ENCODE measurements around the gene CDC25A. TPM values are rescaled to one million over a fixed set of nuclear protein-coding genes. Genes with fewer than 3 reads are reported as not detected.

CDC25A gene
- total and polyA plus RNA-seq, 12 donors: 0.57 to 23.6 (median 1.3) TPM

DNA sequence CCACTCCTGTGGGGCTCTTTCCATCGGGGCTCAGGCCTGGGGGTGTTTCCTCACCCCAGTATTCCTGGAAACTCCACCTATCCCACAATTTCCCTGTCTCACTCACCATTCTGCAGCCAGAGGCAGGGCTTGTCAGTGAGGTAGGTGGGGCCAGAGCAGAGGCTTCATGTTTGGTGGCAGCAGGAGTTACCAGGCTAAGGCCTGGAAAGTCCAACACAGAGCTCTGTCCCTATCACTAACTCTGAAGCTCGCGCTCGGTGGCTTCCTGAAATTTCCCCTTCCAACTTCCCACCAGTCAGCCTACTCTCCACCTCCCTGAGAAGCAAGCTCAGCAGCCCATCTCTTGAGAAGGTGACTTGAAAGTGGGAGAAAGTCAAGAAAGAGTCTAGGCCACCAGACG lies 44.2 kb downstream of the CDC25A start:
- Histone ChIP-seq H3K4me3 (no peak overlapping the region), H3K27me3 (no peaks in the 10 kb centered on the region), H3K36me3 (replicated peaks in 1 of 2) (no peaks in the 10 kb centered on the region), H3K27ac (no peak overlapping the region), H3K4me1 (replicated peaks in 1 of 2) (peaks cover 7 to 10% of the 10 kb centered on the region in 2 donors), H3K9me3 (replicated peaks in 1 of 3) (no peaks in the 10 kb centered on the region)
- DNase-seq: no peak
- intact Hi-C loops (cut with DNase I): no loop called here
- 80 to 89% (median 87%) methylated on average over 5 of the region's 5 CpGs for WGBS, 4 donors
- TF ChIP-seq CTCF (IDR thresholded peaks at IDR 0.05) (no peak), POLR2A (IDR thresholded peaks at IDR 0.05) (no peak)

GRCh38 chr3:48143567-48143966 lies 44.6 kb downstream of the CDC25A start:
- Histone ChIP-seq H3K27me3 (no peaks in the 10 kb centered on the region), H3K4me1 (replicated peaks in 1 of 2) (peaks cover 7 to 10% of the 10 kb centered on the region in 2 donors), H3K36me3 (replicated peaks in 1 of 2) (no peaks in the 10 kb centered on the region), H3K27ac (no peak overlapping the region), H3K9me3 (replicated peaks in 1 of 3) (no peaks in the 10 kb centered on the region), H3K4me3 (no peak overlapping the region)
- intact Hi-C loops (cut with DNase I): no loop called here
- DNase-seq: no peak
- TF ChIP-seq CTCF (IDR thresholded peaks at IDR 0.05): no peak
- WGBS, 4 donors: 84 to 95% (median 89%) methylated on average over 3 of the region's 3 CpGs

DNA sequence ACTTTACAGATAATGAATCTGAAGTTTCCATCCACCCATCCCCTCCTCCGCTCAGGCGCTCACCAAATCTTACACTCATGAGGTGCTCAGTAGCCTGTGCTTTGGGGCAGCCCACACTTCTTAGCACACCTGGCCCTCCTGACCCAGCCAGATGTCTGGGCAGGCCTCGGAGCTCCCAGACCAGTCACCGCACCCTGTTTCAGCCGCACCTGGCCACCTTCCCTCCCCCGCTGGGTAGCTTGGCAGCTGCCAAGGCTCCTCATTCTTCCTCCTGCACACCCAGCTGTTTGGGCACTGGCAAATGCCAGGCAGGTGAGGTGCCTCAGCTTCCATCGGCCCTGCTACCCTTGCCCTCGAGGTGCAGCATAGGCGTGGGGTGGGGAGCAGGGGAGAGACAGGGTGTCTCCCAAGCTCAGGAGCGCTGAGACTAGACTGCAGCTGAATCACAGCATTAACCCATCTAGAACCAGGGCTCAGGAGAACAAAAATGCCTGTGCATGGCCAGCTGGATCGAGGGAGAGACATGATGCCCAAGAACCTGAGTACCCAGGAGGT lies 45.8 kb downstream of the CDC25A start:
- TF ChIP-seq POLR2A (IDR thresholded peaks at IDR 0.05): no peak
- TF ChIP-seq CTCF (IDR thresholded peaks at IDR 0.05): no peak
- Histone ChIP-seq H3K4me3 (no peak overlapping the region), H3K27ac (no peak overlapping the region), H3K36me3 (replicated peaks in 1 of 2) (no peaks in the 10 kb centered on the region), H3K27me3 (no peaks in the 10 kb centered on the region), H3K4me1 (replicated peaks in 1 of 2) (peaks cover 7 to 10% of the 10 kb centered on the region in 2 donors), H3K9me3 (replicated peaks in 1 of 3) (no peaks in the 10 kb centered on the region)
- DNase-seq: no peak
- intact Hi-C loops (cut with DNase I): no loop called here
- 84 to 100% (median 95%) methylated on average over 8 to 11 of the region's 11 CpGs for WGBS, 4 donors

DNA sequence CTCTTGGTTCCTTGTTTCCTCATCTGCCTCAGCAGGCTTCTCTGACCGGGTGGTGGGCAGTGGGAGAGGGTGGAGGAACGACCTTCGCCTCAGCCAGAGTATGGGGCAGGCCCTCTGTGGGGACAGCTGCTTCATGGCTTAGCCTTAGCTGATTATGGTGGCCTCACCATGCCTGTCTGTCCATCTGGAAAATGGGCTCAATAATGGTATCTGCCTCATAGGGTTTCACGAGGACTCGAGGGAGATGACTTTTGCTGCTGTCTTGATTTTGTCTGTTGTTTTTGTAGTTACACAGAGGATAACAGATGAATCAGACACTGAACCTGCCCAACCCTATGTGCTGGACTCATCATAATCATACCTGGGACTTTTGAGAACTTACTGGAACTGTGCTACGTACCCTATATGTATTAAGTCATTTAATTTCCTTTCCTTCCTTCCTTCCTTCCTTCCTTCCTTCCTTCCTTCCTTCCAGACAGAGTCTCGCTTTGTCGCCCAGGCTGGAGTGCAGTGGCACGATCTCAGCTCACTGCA lies 46.5 kb downstream of the CDC25A start:
- no peaks in the 10 kb centered on the region for H3K36me3 ChIP-seq (replicated peaks in 1 of 2)
- no peak for DNase-seq
- no peak overlapping the region for H3K27ac ChIP-seq
- 86 to 95% (median 89%) methylated on average over 8 to 9 of the region's 9 CpGs for WGBS, 4 donors
- intact Hi-C loops (cut with DNase I): no loop called here
- H3K9me3 ChIP-seq (replicated peaks in 1 of 3): no peaks in the 10 kb centered on the region
- TF ChIP-seq POLR2A (IDR thresholded peaks at IDR 0.05): no peak
- no peak overlapping the region for H3K4me3 ChIP-seq
- H3K27me3 ChIP-seq: no peaks in the 10 kb centered on the region
- peaks cover 7 to 10% of the 10 kb centered on the region in 2 donors for H3K4me1 ChIP-seq (replicated peaks in 1 of 2)
